B cell (primary cell): ENCODE data around the gene PGAM1. TPM values are rescaled to one million over a fixed set of nuclear protein-coding genes. Genes with fewer than 3 reads are reported as not detected.
"Not testable (repeated sequence)": the region's sequence is repeated elsewhere in the genome, so short reads cannot be mapped to it uniquely, and the experiment has no call there.

Source experiments
- ATAC-seq: fragments of 200-7000 bp; cut with Tn5 transposase; one replicate; pipeline ENCODE4 v1.10.0; 2021; ENCODE audit warnings: low read depth, mild to moderate bottlenecking, moderate number of reproducible peaks, moderate library complexity
- CTCF ChIA-PET: fragments of 350-600 bp; sonication (Branson Sonifier 250); formaldehyde crosslinking; loops from one replicate; lab custom pipeline; 2021; ENCODE audit warnings: antibody characterized with exemption, inconsistent platforms; lab: Charles Lee
- POLR2A ChIA-PET: fragments of 350-600 bp; sonication (Branson Sonifier 250); formaldehyde crosslinking; loops from one replicate; lab custom pipeline; 2021; ENCODE audit warnings: antibody characterized with exemption; lab: Charles Lee
- DNase-seq: peaks from one replicate; pipeline ENCODE4 v3.0.0; 2013
- H2AFZ ChIP-seq: 2 replicates; pipeline ENCODE4 v1.6.1; 2012; ENCODE audit warnings: mild to moderate bottlenecking, low read depth, low read length; ENCODE audit not compliant: insufficient read depth, poor library complexity, severe bottlenecking
- H3K27ac ChIP-seq, 2 donors: 1 replicate in 1 of 2; 2 replicates in 1 of 2; pipeline ENCODE4 v1.5.1; 2012 to 2013; ENCODE audit warnings: low read length in 2 of 2, mild to moderate bottlenecking in 2 of 2, moderate library complexity in 1 of 2
- H3K27me3 ChIP-seq, 4 experiments: fragments of 200-600 bp in 1 of 4; sonication (generic) in 1 of 4; replicated peaks in 1 of 4; 1 replicate in 2 of 4; 2 replicates in 2 of 4; pipeline versions ENCODE4 v1.6.1 to v1.7.0; 2013 to 2016; ENCODE audit warnings: low read length in 3 of 4, mild to moderate bottlenecking in 2 of 4, mixed read lengths in 1 of 4, moderate library complexity in 1 of 4; ENCODE audit not compliant: insufficient read depth in 4 of 4, control insufficient read depth in 3 of 4; ENCODE audit errors: control extremely low read depth in 1 of 4
- H3K36me3 ChIP-seq, 2 experiments: replicated peaks in 1 of 2; 1 replicate in 1 of 2; 2 replicates in 1 of 2; pipeline versions ENCODE4 v1.6.1 to v1.7.1; 2013; ENCODE audit warnings: low read length in 1 of 2; ENCODE audit not compliant: insufficient read depth in 2 of 2, control insufficient read depth in 1 of 2; ENCODE audit errors: control extremely low read depth in 1 of 2, extremely low read depth in 1 of 2
- H3K4me1 ChIP-seq, 2 donors: fragments of 200-600 bp in 1 of 2; sonication (generic) in 1 of 2; 1 replicate in 1 of 2; 2 replicates in 1 of 2; pipeline versions ENCODE4 v1.5.1 to v1.6.1; 2013 to 2017; ENCODE audit warnings: low read length in 2 of 2; ENCODE audit not compliant: control insufficient read depth in 2 of 2, insufficient read depth in 2 of 2
- H3K4me2 ChIP-seq: replicated peaks from 2 replicates; pipeline ENCODE3; 2012; ENCODE audit warnings: mild to moderate bottlenecking, low read depth, low read length; ENCODE audit not compliant: poor library complexity, severe bottlenecking
- H3K4me3 ChIP-seq, 5 experiments: fragments of 200-600 bp in 1 of 5; sonication (generic) in 1 of 5; 1 replicate in 3 of 5; 2 replicates in 2 of 5; pipeline versions ENCODE4 v1.5.1 to v1.7.0; 2011 to 2016; ENCODE audit warnings: low read length in 4 of 5, mild to moderate bottlenecking in 4 of 5, low read depth in 2 of 5, control low read depth in 1 of 5, moderate library complexity in 1 of 5; ENCODE audit not compliant: insufficient read depth in 1 of 5; ENCODE audit errors: control extremely low read depth in 1 of 5, extremely low read depth in 1 of 5
- H3K79me2 ChIP-seq: fragments of 200-600 bp; sonication (generic); one replicate; pipeline ENCODE4 v1.6.0; 2016; ENCODE audit warnings: low read length; ENCODE audit not compliant: control insufficient read depth, insufficient read depth
- H3K9ac ChIP-seq: fragments of 200-600 bp; sonication (generic); 2 replicates; pipeline ENCODE4 v1.6.1; 2017; ENCODE audit warnings: mild to moderate bottlenecking, low read length, moderate library complexity
- H3K9me3 ChIP-seq, 3 donors: one replicate each; pipeline versions ENCODE4 v1.6.1 to v1.7.1; 2013; ENCODE audit warnings: low read length in 2 of 3; ENCODE audit not compliant: control insufficient read depth in 2 of 3, insufficient read depth in 1 of 3; ENCODE audit errors: control extremely low read depth in 1 of 3
- H4K20me1 ChIP-seq: 2 replicates; pipeline ENCODE4 v1.6.0; 2012; ENCODE audit warnings: mild to moderate bottlenecking, low read length; ENCODE audit not compliant: insufficient read depth, control insufficient read depth, poor library complexity, severe bottlenecking
- H3K27ac Mint-ChIP-seq: one replicate; pipeline ENCODE4 v1.8.0; 2021; ENCODE audit warnings: mixed read lengths
- H3K27me3 Mint-ChIP-seq: one replicate; pipeline ENCODE4 v1.8.0; 2021; ENCODE audit warnings: mixed read lengths
- H3K4me1 Mint-ChIP-seq: one replicate; pipeline ENCODE4 v1.8.0; 2021; ENCODE audit warnings: mixed read lengths
- H3K4me3 Mint-ChIP-seq: one replicate; pipeline ENCODE4 v1.8.0; 2021; ENCODE audit warnings: mixed read lengths
- H3K9me3 Mint-ChIP-seq: one replicate; pipeline ENCODE4 v1.8.0; 2022; ENCODE audit warnings: mixed read lengths; ENCODE audit not compliant: insufficient read depth
- CTCF ChIP-seq: fragments of 200-600 bp; IDR thresholded peaks from one replicate; pipeline ENCODE4 v1.8.0; 2022; ENCODE audit warnings: antibody characterized with exemption, mild to moderate bottlenecking
- EZH2 ChIP-seq: IDR thresholded peaks from 2 replicates; pipeline ENCODE4 v1.6.1; 2012; ENCODE audit warnings: borderline replicate concordance, low read depth, mild to moderate bottlenecking, moderate library complexity, low read length; ENCODE audit not compliant: insufficient read depth, poor library complexity, severe bottlenecking
- WGBS: methylation state at CpG from one replicate; pipeline ENCODE4 v1.1.5; 2013; ENCODE audit warnings: missing lambda C conversion rate; ENCODE audit not compliant: insufficient coverage; 5-methylcytosine and 5-hydroxymethylcytosine counted together
- intact Hi-C: fragments of 100-400 bp; cut with micrococcal nuclease; formaldehyde crosslinking; loops from one replicate; pipeline ENCODE4 v1.10.0; 2022
- polyA plus RNA-seq: library from polyadenylated mRNA; depleted of rRNA; stranded (reverse); fragments of >200 nt; gene quantifications from 2 replicates; pipeline ENCODE4 v1.2.3, GENCODE V29; 2012
- total RNA-seq, 2 donors: library from RNA; stranded (reverse); fragments of 120-200 nt in 1 of 2; gene quantifications; 1 replicate in 1 of 2; 2 replicates in 1 of 2; pipeline versions ENCODE4 v1.2.3 to v1.2.4, GENCODE V29; 2013 to 2022

Gene PGAM1
- total and polyA plus RNA-seq, 2 donors (not counting 1 experiment from before 2014, with no cell fraction given): 48.7 to 83.4 TPM

GRCh38 chr10:97479410-97479809 lies 53.4 kb downstream of the PGAM1 start:
- H3K27me3 ChIP-seq, POLR2A ChIA-PET, H3K4me1 Mint-ChIP-seq, H3K9me3 ChIP-seq, intact Hi-C loops, H3K4me3 Mint-ChIP-seq, H3K79me2 ChIP-seq, H3K4me3 ChIP-seq, H3K4me1 ChIP-seq, DNase-seq, H3K9ac ChIP-seq, H3K9me3 Mint-ChIP-seq, H3K27me3 Mint-ChIP-seq, H3K27ac Mint-ChIP-seq, H3K4me2 ChIP-seq, ATAC-seq, H2AFZ ChIP-seq, H3K27ac ChIP-seq, CTCF ChIA-PET: not testable (repeated sequence)
- Histone ChIP-seq H3K36me3 (peaks cover 31 to 74% of the 10 kb centered on the region in 2 experiments), H4K20me1 (peaks cover 16% of the 10 kb centered on the region)
- 100% methylated on average over 2 of the region's 4 CpGs for WGBS

- H3K36me3 ChIP-seq: peaks cover 31 to 68% of the 10 kb centered on the region in 2 experiments
- intact Hi-C loops: no loop called here
- WGBS: 85% methylated on average over 9 of the region's 9 CpGs
- no peaks in the 10 kb centered on the region for H3K9me3 ChIP-seq
- CTCF ChIA-PET: no interaction called here
- POLR2A ChIA-PET: no interaction called here
- H2AFZ ChIP-seq: no peak overlapping the region
- H3K4me3 ChIP-seq: no peak overlapping the region
- no peak overlapping the region for H3K27ac ChIP-seq
- TF ChIP-seq CTCF (no peak), EZH2 (no peak)
- Mint-ChIP-seq H3K4me1 (no peaks in the 10 kb centered on the region), H3K9me3 (peaks cover 2% of the 10 kb centered on the region), H3K27ac (no peak overlapping the region), H3K4me3 (no peak overlapping the region), H3K27me3 (no peaks in the 10 kb centered on the region)
- H3K27me3 ChIP-seq: no peaks in the 10 kb centered on the region
- H3K4me2 ChIP-seq: no peak overlapping the region
- H3K79me2 ChIP-seq: peaks cover 11% of the 10 kb centered on the region
- peaks cover 16% of the 10 kb centered on the region for H4K20me1 ChIP-seq
- ATAC-seq (no peak), DNase-seq (no peak)
- no peaks in the 10 kb centered on the region for H3K4me1 ChIP-seq
- H3K9ac ChIP-seq: no peak overlapping the region
Measured at GRCh38 chr10:97479939-97480338, 53.9 kb downstream of the PGAM1 start.
